GM23338 (cell line): ENCODE results near the gene NIF3L1. TPM values are rescaled to one million over a fixed set of nuclear protein-coding genes. Genes with fewer than 3 reads are reported as not detected.

Experiments used
- ATAC-seq: fragments of 200-7000 bp; cut with Tn5 transposase; 3 replicates; pipeline ENCODE4 v1.9.1; 2020
- DNase-seq: peaks from one replicate; pipeline ENCODE4 v3.0.0-alpha.2; 2015; ENCODE audit warnings: low spot score
- H2AFZ ChIP-seq: fragments of 200-600 bp; sonication (generic); 2 replicates; pipeline ENCODE4 v1.8.0; 2016; ENCODE audit warnings: antibody characterized with exemption, mild to moderate bottlenecking, moderate library complexity
- H3F3A ChIP-seq: fragments of 200-600 bp; sonication (generic); replicated peaks from 2 replicates; pipeline ENCODE4 v1.8.0; 2017; ENCODE audit warnings: antibody characterized with exemption, mixed run types, low read depth
- H3K27ac ChIP-seq: fragments of 200-600 bp; sonication (generic); 2 replicates; pipeline ENCODE4 v1.6.1; 2016; ENCODE audit warnings: low read depth
- H3K27me3 ChIP-seq: fragments of 200-600 bp; sonication (generic); 2 replicates; pipeline ENCODE4 v1.8.0; 2016; ENCODE audit warnings: mild to moderate bottlenecking, mixed run types, moderate library complexity; ENCODE audit not compliant: insufficient read depth
- H3K36me3 ChIP-seq: fragments of 200-600 bp; sonication (generic); 2 replicates; pipeline ENCODE4 v1.8.0; 2016; ENCODE audit warnings: mild to moderate bottlenecking; ENCODE audit not compliant: insufficient read depth
- H3K4me1 ChIP-seq: fragments of 200-600 bp; sonication (generic); 2 replicates; pipeline ENCODE4 v1.8.0; 2016; ENCODE audit warnings: mild to moderate bottlenecking, moderate library complexity; ENCODE audit not compliant: insufficient read depth
- H3K4me2 ChIP-seq: fragments of 200-600 bp; sonication (generic); 2 replicates; pipeline ENCODE4 v1.7.1; 2017; ENCODE audit warnings: mixed run types
- H3K4me3 ChIP-seq: fragments of 200-600 bp; sonication (generic); 2 replicates; pipeline ENCODE4 v1.6.1; 2016; ENCODE audit warnings: mixed run types
- H3K79me2 ChIP-seq: fragments of 200-600 bp; sonication (generic); replicated peaks from 2 replicates; pipeline ENCODE4 v1.8.0; 2017; ENCODE audit warnings: mild to moderate bottlenecking; ENCODE audit not compliant: insufficient read depth
- H3K9me2 ChIP-seq: fragments of 200-600 bp; sonication (generic); 2 replicates; pipeline ENCODE4 v1.8.0; 2017; ENCODE audit not compliant: insufficient read depth
- H4K20me1 ChIP-seq: fragments of 200-600 bp; sonication (generic); replicated peaks from 2 replicates; pipeline ENCODE4 v1.8.0; 2017; ENCODE audit warnings: mild to moderate bottlenecking; ENCODE audit not compliant: insufficient read depth
- H3K27ac Mint-ChIP-seq: 2 replicates; pipeline ENCODE4 v1.8.0; 2020; ENCODE audit warnings: inconsistent platforms, mild to moderate bottlenecking, moderate library complexity, mixed read lengths
- H3K27me3 Mint-ChIP-seq: 3 replicates; pipeline ENCODE4 v1.8.0; 2022; ENCODE audit warnings: low read depth, mild to moderate bottlenecking, moderate library complexity, mixed read lengths, inconsistent platforms; ENCODE audit not compliant: insufficient read depth, poor library complexity
- H3K36me3 Mint-ChIP-seq: 3 replicates; pipeline ENCODE4 v1.8.0; 2021; ENCODE audit warnings: low read depth, mild to moderate bottlenecking, inconsistent platforms, moderate library complexity, mixed read lengths
- H3K4me1 Mint-ChIP-seq: 3 replicates; pipeline ENCODE4 v1.8.0; 2020; ENCODE audit warnings: mild to moderate bottlenecking, inconsistent platforms, mixed read lengths
- H3K4me3 Mint-ChIP-seq: 3 replicates; pipeline ENCODE4 v1.8.0; 2021; ENCODE audit warnings: moderate library complexity, mild to moderate bottlenecking, inconsistent platforms, mixed read lengths
- H3K9me3 Mint-ChIP-seq: 3 replicates; pipeline ENCODE4 v1.8.0; 2020; ENCODE audit warnings: moderate library complexity, mild to moderate bottlenecking, inconsistent platforms, mixed read lengths
- JUNB ChIP-seq: IDR thresholded peaks from one replicate; pipeline ENCODE4 v1.6.1; 2016; ENCODE audit warnings: antibody characterized with exemption; ENCODE audit not compliant: unreplicated experiment
- ZNF331 ChIP-seq: fragments of 250-450 bp; sonication (Bioruptor Pico); IDR thresholded peaks from 2 replicates; pipeline ENCODE4 v1.5.0; 2020; ENCODE audit warnings: low read depth, mild to moderate bottlenecking, moderate library complexity
- ZNF462 ChIP-seq: fragments of 250-450 bp; sonication (Bioruptor Pico); IDR thresholded peaks from 2 replicates; pipeline ENCODE4 v1.5.0; 2020; ENCODE audit warnings: mild to moderate bottlenecking, moderate library complexity
- polyA plus RNA-seq: library from polyadenylated mRNA; unstranded; fragments of >200 nt; fragmentation: Nextera tagmentation; extraction: Ambion mirVana; gene quantifications from 2 replicates; pipeline ENCODE4 v1.2.1, GENCODE V29; 2016
- total RNA-seq: library from RNA; depleted of rRNA; stranded (reverse); fragments of >200 nt; shearing (Covaris generic); gene quantifications from 2 replicates; pipeline ENCODE4 v1.2.3, GENCODE V29; 2014

Gene NIF3L1
- total and polyA plus RNA-seq, 2 experiments from 2014 or later, result 62.8 to 63.9 TPM

DNA sequence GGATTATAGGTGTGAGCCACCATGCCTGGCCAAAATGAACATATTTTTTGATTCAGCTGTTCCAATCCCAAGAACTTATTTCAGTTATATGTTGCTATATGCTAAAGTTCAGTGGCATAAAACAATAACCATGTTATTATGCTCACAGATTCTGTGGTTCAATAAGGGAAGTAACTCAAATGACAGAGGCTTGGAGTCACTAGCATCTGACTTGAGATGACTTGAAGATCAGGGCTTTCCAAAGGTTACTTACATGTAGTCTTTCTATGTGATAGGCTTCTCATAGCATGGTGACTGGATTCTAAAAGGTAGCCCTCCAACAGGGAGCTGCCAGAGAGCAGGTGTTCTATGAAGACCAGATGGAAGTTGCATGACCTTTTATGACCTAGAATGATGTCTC lies 41.9 kb upstream of the NIF3L1 start:
- Mint-ChIP-seq H3K4me3 (no peak overlapping the region), H3K9me3 (no peaks in the 10 kb centered on the region), H3K27me3 (peaks cover 4% of the 10 kb centered on the region), H3K27ac (no peak overlapping the region), H3K36me3 (peaks cover 10% of the 10 kb centered on the region), H3K4me1 (no peaks in the 10 kb centered on the region)
- no peak for ATAC-seq
- no peak overlapping the region for H3K4me2 ChIP-seq
- H3K9me2 ChIP-seq, result no peaks in the 10 kb centered on the region
- H3K27ac ChIP-seq, result no peak overlapping the region
- H3K4me1 ChIP-seq, result no peaks in the 10 kb centered on the region
- no peaks in the 10 kb centered on the region; the same call in 1 of the 2 replicates for H4K20me1 ChIP-seq
- H3K27me3 ChIP-seq, result no peaks in the 10 kb centered on the region
- no peak for DNase-seq
- H3F3A ChIP-seq, result peaks cover 8% of the 10 kb centered on the region
- TF ChIP-seq ZNF462 (no peak), JUNB (no peak)
- H2AFZ ChIP-seq, result no peak overlapping the region
- H3K79me2 ChIP-seq, result no peaks in the 10 kb centered on the region
- H3K4me3 ChIP-seq, result no peak overlapping the region
- 0 out of 2 replicates have a peak, but pooled peaks cover 6% of the 10 kb centered on the region for H3K36me3 ChIP-seq

DNA sequence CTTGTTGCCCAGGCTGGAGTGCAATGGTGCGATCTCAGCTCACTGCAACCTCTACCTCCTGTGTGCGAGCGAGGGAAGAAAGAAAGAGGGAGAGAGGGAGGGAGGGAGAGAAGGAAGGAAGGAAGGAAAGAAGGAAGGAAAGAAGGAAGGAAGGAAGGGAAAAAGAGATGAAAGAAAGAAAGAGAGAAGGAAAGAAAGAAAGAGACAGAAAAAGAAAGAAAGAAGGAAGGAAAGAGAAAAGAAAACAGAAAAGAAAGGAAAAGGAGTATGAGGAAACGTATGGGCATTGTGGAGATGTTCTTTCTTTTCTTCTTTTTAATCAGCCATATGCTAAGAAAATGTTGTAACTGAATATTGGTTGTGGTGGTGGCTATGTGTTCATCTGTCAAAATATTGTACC lies 41.2 kb upstream of the NIF3L1 start:
- H3K36me3 Mint-ChIP-seq, result peaks cover 17% of the 10 kb centered on the region
- peaks cover 8% of the 10 kb centered on the region for H3F3A ChIP-seq
- H3K27ac Mint-ChIP-seq, result no peak overlapping the region
- DNase-seq (no peak), ATAC-seq (no peak)
- H3K79me2 ChIP-seq, result no peaks in the 10 kb centered on the region
- H2AFZ ChIP-seq, result no peak overlapping the region
- no peaks in the 10 kb centered on the region for H3K27me3 ChIP-seq
- H3K36me3 ChIP-seq, result peaks cover 12% of the 10 kb centered on the region; the same call in 1 of the 2 replicates
- H4K20me1 ChIP-seq, result no peaks in the 10 kb centered on the region; the same call in 1 of the 2 replicates
- no peak overlapping the region for H3K27ac ChIP-seq
- TF ChIP-seq ZNF331 (CRISPR knock-in tag), result no peak
- H3K4me3 Mint-ChIP-seq, result no peak overlapping the region
- H3K4me3 ChIP-seq, result no peak overlapping the region
- no peak overlapping the region for H3K4me2 ChIP-seq
- H3K4me1 Mint-ChIP-seq, result no peaks in the 10 kb centered on the region
- no peaks in the 10 kb centered on the region for H3K4me1 ChIP-seq
- peaks cover 4% of the 10 kb centered on the region for H3K27me3 Mint-ChIP-seq
- no peaks in the 10 kb centered on the region for H3K9me3 Mint-ChIP-seq
- no peaks in the 10 kb centered on the region for H3K9me2 ChIP-seq
